ENCODE measurements around the gene CREG2. TPM values are rescaled to one million over a fixed set of nuclear protein-coding genes. Genes with fewer than 3 reads are reported as not detected.
"Not testable (repeated sequence)": the region's sequence is repeated elsewhere in the genome, so short reads cannot be mapped to it uniquely, and the experiment has no call there.

The CREG2 gene
- total RNA-seq, 1 donor from 2014 or later, result 23.6 TPM

DNA sequence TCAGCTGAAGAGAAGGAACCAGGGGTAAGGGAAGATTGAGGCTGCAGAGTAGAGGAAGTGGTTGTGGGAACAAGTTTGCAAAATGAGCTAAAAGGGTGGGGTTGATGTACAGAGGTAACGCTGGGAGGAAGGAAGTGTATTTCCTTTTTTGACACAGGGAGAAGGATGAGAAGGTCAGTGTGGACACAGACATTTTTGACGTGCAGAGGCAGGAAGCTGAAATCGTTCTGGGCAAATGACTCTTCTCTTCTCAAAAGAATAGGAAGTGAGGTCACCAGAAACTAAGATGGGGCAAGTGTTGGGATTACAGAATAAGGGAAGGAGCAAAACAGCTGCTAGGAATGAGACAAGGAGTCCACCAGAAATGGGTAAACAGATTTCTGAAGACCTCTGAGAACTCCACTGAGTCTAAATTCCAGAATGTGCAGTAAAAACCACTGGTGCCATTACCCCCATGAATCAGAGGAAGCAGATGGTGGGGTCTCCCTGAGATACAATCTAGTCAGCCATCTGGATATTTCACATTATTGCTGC lies 58.8 kb downstream of the CREG2 start:
- H3K4me3 Mint-ChIP-seq (ENCODE audit: unreplicated experiment), result no peak overlapping the region
- H3K36me3 Mint-ChIP-seq (ENCODE audit: low read depth, unreplicated experiment), result no peaks in the 10 kb centered on the region
- peaks cover 16% of the 10 kb centered on the region for H3K4me1 Mint-ChIP-seq (ENCODE audit: unreplicated experiment)
- TF ChIP-seq, protein P1, sequence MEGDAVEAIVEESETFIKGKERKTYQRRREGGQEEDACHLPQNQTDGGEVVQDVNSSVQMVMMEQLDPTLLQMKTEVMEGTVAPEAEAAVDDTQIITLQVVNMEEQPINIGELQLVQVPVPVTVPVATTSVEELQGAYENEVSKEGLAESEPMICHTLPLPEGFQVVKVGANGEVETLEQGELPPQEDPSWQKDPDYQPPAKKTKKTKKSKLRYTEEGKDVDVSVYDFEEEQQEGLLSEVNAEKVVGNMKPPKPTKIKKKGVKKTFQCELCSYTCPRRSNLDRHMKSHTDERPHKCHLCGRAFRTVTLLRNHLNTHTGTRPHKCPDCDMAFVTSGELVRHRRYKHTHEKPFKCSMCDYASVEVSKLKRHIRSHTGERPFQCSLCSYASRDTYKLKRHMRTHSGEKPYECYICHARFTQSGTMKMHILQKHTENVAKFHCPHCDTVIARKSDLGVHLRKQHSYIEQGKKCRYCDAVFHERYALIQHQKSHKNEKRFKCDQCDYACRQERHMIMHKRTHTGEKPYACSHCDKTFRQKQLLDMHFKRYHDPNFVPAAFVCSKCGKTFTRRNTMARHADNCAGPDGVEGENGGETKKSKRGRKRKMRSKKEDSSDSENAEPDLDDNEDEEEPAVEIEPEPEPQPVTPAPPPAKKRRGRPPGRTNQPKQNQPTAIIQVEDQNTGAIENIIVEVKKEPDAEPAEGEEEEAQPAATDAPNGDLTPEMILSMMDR (IDR thresholded peaks at IDR 0.05; ENCODE audit: unreplicated experiment), result no peak
- H3K27me3 Mint-ChIP-seq (ENCODE audit: unreplicated experiment), result peaks cover 2% of the 10 kb centered on the region
- H3K9me3 Mint-ChIP-seq (ENCODE audit: unreplicated experiment), result no peaks in the 10 kb centered on the region
- DNase-seq (ENCODE audit: low spot score), result no peak
- H3K27ac Mint-ChIP-seq (ENCODE audit: unreplicated experiment), result no peak overlapping the region

DNA sequence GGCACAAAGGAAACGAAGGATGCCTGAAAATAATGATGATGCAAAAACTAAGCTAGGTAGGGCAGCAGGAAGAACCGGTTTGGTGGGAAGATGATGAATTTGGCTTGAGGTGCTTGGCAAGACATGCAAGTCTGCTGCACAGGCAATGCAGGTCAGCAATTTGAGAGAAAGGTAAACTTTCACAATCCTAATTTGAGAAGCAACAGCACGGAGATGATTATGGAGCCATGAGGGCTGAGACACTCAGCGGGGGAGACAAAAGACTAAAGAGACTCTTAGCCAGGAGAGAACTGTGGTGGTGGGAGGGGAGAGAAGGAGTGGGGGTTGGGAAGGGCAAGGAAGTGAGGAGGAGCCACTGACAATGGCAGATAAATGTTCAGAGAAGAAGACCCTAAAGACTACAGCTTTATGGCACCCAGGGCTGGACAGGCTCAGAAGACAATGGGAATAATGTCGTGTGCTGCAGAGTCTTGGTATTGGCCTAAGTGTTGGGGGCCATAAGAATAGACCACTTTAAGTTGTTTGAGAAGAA lies 59.4 kb downstream of the CREG2 start:
- Mint-ChIP-seq H3K4me1 (ENCODE audit: unreplicated experiment) (peaks cover 16% of the 10 kb centered on the region), H3K27me3 (ENCODE audit: unreplicated experiment) (peaks cover 2% of the 10 kb centered on the region), H3K36me3 (ENCODE audit: low read depth, unreplicated experiment) (no peaks in the 10 kb centered on the region), H3K27ac (ENCODE audit: unreplicated experiment) (no peak overlapping the region), H3K9me3 (ENCODE audit: unreplicated experiment) (no peaks in the 10 kb centered on the region), H3K4me3 (ENCODE audit: unreplicated experiment) (no peak overlapping the region)
- TF ChIP-seq, protein P1 (IDR thresholded peaks at IDR 0.05; ENCODE audit: unreplicated experiment), result no peak
- DNase-seq (ENCODE audit: low spot score), result no peak

DNA sequence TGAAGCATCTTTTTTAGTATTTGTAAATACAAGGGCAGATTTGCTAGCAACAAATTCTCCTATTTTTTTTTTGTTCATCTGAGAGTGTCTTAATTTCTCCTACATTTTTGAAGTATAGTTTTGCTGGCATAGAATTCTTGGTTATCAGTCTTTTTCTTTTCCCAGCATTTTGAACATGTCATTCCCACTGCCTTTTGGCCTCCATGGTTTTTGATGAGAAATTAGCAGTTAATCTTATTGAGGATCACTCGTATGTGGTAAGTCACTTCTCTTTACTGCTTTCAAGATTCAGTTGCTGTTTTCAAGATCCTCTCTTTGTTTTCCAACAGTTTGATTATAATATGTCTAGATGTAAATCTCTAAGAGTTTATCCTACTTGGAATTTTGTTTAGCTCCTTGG lies 61.9 kb downstream of the CREG2 start:
- H3K27me3 Mint-ChIP-seq (ENCODE audit: unreplicated experiment), result no peaks in the 10 kb centered on the region
- no peaks in the 10 kb centered on the region for H3K36me3 Mint-ChIP-seq (ENCODE audit: low read depth, unreplicated experiment)
- no peak for DNase-seq (ENCODE audit: low spot score)
- TF ChIP-seq, protein P1 (IDR thresholded peaks at IDR 0.05; ENCODE audit: unreplicated experiment), result no peak
- peaks cover 7% of the 10 kb centered on the region for H3K4me1 Mint-ChIP-seq (ENCODE audit: unreplicated experiment)
- no peaks in the 10 kb centered on the region for H3K9me3 Mint-ChIP-seq (ENCODE audit: unreplicated experiment)
- no peak overlapping the region for H3K4me3 Mint-ChIP-seq (ENCODE audit: unreplicated experiment)
- no peak overlapping the region for H3K27ac Mint-ChIP-seq (ENCODE audit: unreplicated experiment)

DNA sequence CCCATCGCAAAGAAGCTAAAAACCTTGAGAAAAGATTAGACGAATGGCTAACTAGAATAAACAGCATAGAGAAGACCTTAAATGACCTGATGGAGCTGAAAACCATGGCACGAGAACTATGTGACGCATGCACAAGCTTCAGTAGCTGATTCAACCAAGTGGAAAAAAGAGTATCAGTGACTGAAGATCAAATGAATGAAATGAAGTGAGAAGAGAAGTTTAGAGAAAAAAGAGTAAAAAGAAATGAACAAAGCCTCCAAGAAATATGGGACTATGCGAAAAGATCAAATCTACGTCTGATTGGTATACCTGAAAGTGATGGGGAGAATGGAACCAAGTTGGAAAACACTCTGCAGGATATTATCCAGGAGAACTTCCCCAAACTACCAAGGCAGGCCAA lies 70.7 kb downstream of the CREG2 start:
- not testable (repeated sequence) for DNase-seq (ENCODE audit: low spot score); H3K9me3 Mint-ChIP-seq (ENCODE audit: unreplicated experiment); H3K4me3 Mint-ChIP-seq (ENCODE audit: unreplicated experiment); H3K4me1 Mint-ChIP-seq (ENCODE audit: unreplicated experiment); H3K27me3 Mint-ChIP-seq (ENCODE audit: unreplicated experiment); H3K36me3 Mint-ChIP-seq (ENCODE audit: low read depth, unreplicated experiment); H3K27ac Mint-ChIP-seq (ENCODE audit: unreplicated experiment)

DNA sequence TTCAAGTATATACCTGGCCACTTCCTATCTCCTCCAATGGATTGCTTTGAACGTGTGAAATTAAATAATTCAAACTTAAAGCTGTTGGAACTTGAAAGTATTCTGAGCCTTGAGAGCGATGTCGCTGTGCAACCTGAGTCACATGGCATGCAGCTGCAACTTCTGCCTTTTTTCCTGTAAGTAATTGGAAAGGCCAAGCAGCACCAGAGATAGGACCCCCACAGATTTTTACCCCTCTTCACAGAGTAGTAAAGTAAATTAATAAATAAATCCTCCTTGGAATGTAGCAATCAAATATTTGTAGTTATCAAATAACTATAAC lies 75.6 kb downstream of the CREG2 start:
- Mint-ChIP-seq H3K27ac (ENCODE audit: unreplicated experiment) (no peak overlapping the region), H3K27me3 (ENCODE audit: unreplicated experiment) (peaks cover 1% of the 10 kb centered on the region), H3K4me1 (ENCODE audit: unreplicated experiment) (peaks cover 13% of the 10 kb centered on the region), H3K36me3 (ENCODE audit: low read depth, unreplicated experiment) (peaks cover 5% of the 10 kb centered on the region), H3K9me3 (ENCODE audit: unreplicated experiment) (no peaks in the 10 kb centered on the region), H3K4me3 (ENCODE audit: unreplicated experiment) (no peak overlapping the region)
- TF ChIP-seq, protein P1 (IDR thresholded peaks at IDR 0.05; ENCODE audit: unreplicated experiment), result no peak
- no peak for DNase-seq (ENCODE audit: low spot score)
